ENCODE data around the gene ULK4. TPM values are rescaled to one million over a fixed set of nuclear protein-coding genes. Genes with fewer than 3 reads are reported as not detected.

The ULK4 gene
- polyA plus RNA-seq, 1 donor from 2014 or later: 5.6 TPM

DNA sequence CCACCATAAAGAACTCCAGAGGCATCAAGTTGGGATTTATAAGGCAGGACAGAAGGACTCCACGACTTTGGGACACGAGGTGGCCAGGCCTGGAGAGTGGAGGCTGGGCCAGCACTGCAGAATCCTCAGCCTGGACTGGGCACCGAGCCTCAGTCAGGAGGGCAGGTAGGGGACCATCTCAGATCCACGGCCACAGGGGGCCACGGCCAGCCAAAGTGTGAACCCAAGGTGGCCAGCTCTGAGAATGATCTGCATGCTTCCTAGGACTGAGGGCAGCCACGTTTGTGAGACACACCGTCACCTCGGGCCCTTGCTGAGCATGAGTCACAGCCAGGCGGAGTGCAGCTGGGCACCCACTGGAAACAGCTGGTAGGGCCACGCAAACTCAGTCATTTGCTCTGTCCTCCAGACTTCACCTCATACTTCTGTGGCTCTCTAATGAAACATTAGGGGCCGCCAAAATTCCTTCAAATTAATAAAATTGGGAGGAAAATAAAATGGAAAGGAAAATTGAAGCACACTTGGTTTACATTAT, 696.8 kb downstream of the ULK4 start:
- H3K4me3 Mint-ChIP-seq: no peak overlapping the region
- no peaks in the 10 kb centered on the region for H3K4me1 Mint-ChIP-seq
- peaks cover 6% of the 10 kb centered on the region for H3K36me3 Mint-ChIP-seq
- peaks cover 0 to 6% (median 3%) of the 10 kb centered on the region in 3 donors for H3K9me3 Mint-ChIP-seq
- no peak overlapping the region for H3K27ac Mint-ChIP-seq
- H3K27me3 Mint-ChIP-seq: no peaks in the 10 kb centered on the region

DNA sequence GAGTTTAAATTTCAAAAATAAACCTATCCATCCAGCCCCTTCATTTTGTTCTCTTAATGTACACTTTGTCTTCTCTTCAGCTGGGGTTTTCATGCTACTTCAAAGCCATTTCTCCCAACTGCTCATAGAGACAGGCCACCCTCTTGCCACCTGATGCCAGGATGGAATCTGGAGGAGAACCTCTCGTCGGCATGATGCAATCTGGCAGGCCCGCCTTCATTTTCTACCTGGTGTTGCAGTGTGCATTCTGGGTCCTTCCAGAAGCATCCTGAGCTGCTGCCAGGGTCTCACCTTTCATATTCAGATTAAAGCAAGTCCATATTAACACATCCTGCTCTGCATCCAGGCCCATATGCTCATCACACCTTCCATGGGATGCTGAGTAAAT, 701.8 kb downstream of the ULK4 start:
- H3K36me3 Mint-ChIP-seq: peaks cover 4% of the 10 kb centered on the region
- no peak overlapping the region for H3K4me3 Mint-ChIP-seq
- no peaks in the 10 kb centered on the region for H3K9me3 Mint-ChIP-seq
- H3K4me1 Mint-ChIP-seq: no peaks in the 10 kb centered on the region
- H3K27me3 Mint-ChIP-seq: no peaks in the 10 kb centered on the region
- H3K27ac Mint-ChIP-seq: no peak overlapping the region

GRCh38 chr3:41259449-41260062, 702.3 kb downstream of the ULK4 start:
- H3K27ac Mint-ChIP-seq: peak overlapping the region in 1 of 3 donors; percentile 32
- no peaks in the 10 kb centered on the region for H3K27me3 Mint-ChIP-seq
- H3K36me3 Mint-ChIP-seq: peaks cover 4% of the 10 kb centered on the region
- no peak overlapping the region for H3K4me3 Mint-ChIP-seq
- H3K9me3 Mint-ChIP-seq: no peaks in the 10 kb centered on the region
- H3K4me1 Mint-ChIP-seq: no peaks in the 10 kb centered on the region

GRCh38 chr3:41258239-41258800, 703.6 kb downstream of the ULK4 start:
- Mint-ChIP-seq H3K27ac (no peak overlapping the region), H3K4me1 (no peaks in the 10 kb centered on the region), H3K36me3 (peaks cover 6% of the 10 kb centered on the region), H3K27me3 (no peaks in the 10 kb centered on the region), H3K4me3 (no peak overlapping the region), H3K9me3 (no peaks in the 10 kb centered on the region)

DNA sequence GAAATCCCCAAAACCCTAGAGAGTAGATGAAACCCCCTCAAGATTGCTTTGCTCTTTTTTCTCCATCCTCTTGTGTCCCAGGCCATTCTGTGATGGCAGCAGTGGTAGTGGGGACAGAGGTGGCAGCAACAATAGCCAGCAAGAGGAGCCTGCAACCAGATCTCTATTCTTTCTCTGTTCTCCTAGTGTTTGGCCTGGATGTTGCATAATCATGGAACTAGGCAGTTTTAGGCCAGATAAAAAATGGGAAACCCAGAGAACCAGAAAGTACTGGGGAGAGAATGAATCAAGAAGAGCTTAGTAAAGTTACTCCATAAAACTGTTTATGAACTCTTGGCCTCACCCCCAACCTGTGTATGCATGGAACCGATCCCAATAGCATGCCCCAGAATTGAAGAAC, 710.3 kb downstream of the ULK4 start:
- H3K27ac Mint-ChIP-seq: no peak overlapping the region
- H3K4me1 Mint-ChIP-seq: peaks cover 0 to 5% (median 0%) of the 10 kb centered on the region in 3 donors

DNA sequence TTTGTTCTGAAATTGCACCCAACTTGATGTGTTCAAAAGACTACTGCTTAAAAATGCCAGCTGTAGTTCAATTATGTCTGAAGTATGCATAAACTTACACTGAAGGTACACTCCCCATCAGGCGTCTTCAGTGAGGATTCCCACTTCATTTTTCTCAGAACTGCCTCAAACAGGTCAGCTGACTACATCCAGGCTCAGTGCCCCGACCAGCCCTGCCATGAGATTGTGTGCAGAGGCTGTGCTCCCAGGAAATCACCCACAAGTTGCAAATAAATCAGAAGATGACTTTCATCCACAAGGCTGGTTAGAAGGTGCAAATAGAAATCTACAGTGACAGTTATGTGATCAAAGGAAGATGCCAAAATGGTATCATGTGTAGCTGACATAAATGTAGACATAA, 711.1 kb downstream of the ULK4 start:
- no peaks in the 10 kb centered on the region for H3K27me3 Mint-ChIP-seq
- peaks cover 0 to 5% (median 0%) of the 10 kb centered on the region in 3 donors for H3K4me1 Mint-ChIP-seq
- H3K36me3 Mint-ChIP-seq: peaks cover 6% of the 10 kb centered on the region
- no peak overlapping the region for H3K27ac Mint-ChIP-seq
- H3K9me3 Mint-ChIP-seq: no peaks in the 10 kb centered on the region
- H3K4me3 Mint-ChIP-seq: no peak overlapping the region

More for the DNA sequence above, 710.3 kb downstream of the ULK4 start:
- no peaks in the 10 kb centered on the region for H3K9me3 Mint-ChIP-seq
- H3K27me3 Mint-ChIP-seq: no peaks in the 10 kb centered on the region
- H3K36me3 Mint-ChIP-seq: peaks cover 6% of the 10 kb centered on the region
- no peak overlapping the region for H3K4me3 Mint-ChIP-seq

GRCh38 chr3:41249318-41249717, 712.6 kb downstream of the ULK4 start:
- Mint-ChIP-seq H3K4me3 (no peak overlapping the region), H3K4me1 (peaks cover 0 to 7% (median 3%) of the 10 kb centered on the region in 3 donors), H3K36me3 (peaks cover 11% of the 10 kb centered on the region), H3K27me3 (no peaks in the 10 kb centered on the region), H3K9me3 (no peaks in the 10 kb centered on the region), H3K27ac (no peak overlapping the region)

- Mint-ChIP-seq H3K27ac (peak overlapping the region in 1 of 3 donors; percentile 73), H3K9me3 (no peaks in the 10 kb centered on the region), H3K36me3 (peaks cover 10% of the 10 kb centered on the region), H3K4me1 (peaks cover 0 to 7% (median 3%) of the 10 kb centered on the region in 3 donors), H3K4me3 (no peak overlapping the region), H3K27me3 (no peaks in the 10 kb centered on the region)
These were observed 713.4 kb downstream of the ULK4 start for GRCh38 chr3:41248525-41248924.

- Mint-ChIP-seq H3K4me3 (no peak overlapping the region), H3K27ac (peak overlapping the region in 1 of 3 donors; percentile 2), H3K4me1 (peaks cover 0 to 7% (median 3%) of the 10 kb centered on the region in 3 donors), H3K9me3 (no peaks in the 10 kb centered on the region), H3K27me3 (no peaks in the 10 kb centered on the region), H3K36me3 (peaks cover 10% of the 10 kb centered on the region)
These were observed 714.6 kb downstream of the ULK4 start for GRCh38 chr3:41247055-41248004.

- Mint-ChIP-seq H3K36me3 (peaks cover 10% of the 10 kb centered on the region), H3K4me1 (peaks cover 0 to 3% (median 2%) of the 10 kb centered on the region in 3 donors), H3K27ac (peak overlapping the region in 1 of 3 donors; percentile 39), H3K9me3 (no peaks in the 10 kb centered on the region), H3K4me3 (no peak overlapping the region), H3K27me3 (no peaks in the 10 kb centered on the region)
These were observed 717.1 kb downstream of the ULK4 start for GRCh38 chr3:41244620-41245336.

- peaks cover 0 to 3% (median 2%) of the 10 kb centered on the region in 3 donors for H3K4me1 Mint-ChIP-seq
- H3K27ac Mint-ChIP-seq: peak overlapping the region in 2 of 3 donors; percentile 27 to 52
- H3K4me3 Mint-ChIP-seq: no peak overlapping the region
These were observed 718.7 kb downstream of the ULK4 start for GRCh38 chr3:41243183-41243582.

GRCh38 chr3:41241800-41242571, 719.9 kb downstream of the ULK4 start:
- Mint-ChIP-seq H3K36me3 (peaks cover 9% of the 10 kb centered on the region), H3K27ac (peak overlapping the region in 1 of 3 donors; percentile 39), H3K9me3 (no peaks in the 10 kb centered on the region), H3K4me3 (peak overlapping the region in 1 of 4 donors; percentile 7), H3K4me1 (peaks cover 0 to 3% (median 2%) of the 10 kb centered on the region in 3 donors), H3K27me3 (no peaks in the 10 kb centered on the region)

More at GRCh38 chr3:41243183-41243582, 718.7 kb downstream of the ULK4 start:
- H3K9me3 Mint-ChIP-seq: no peaks in the 10 kb centered on the region
- H3K36me3 Mint-ChIP-seq: peaks cover 13% of the 10 kb centered on the region
- no peaks in the 10 kb centered on the region for H3K27me3 Mint-ChIP-seq

DNA sequence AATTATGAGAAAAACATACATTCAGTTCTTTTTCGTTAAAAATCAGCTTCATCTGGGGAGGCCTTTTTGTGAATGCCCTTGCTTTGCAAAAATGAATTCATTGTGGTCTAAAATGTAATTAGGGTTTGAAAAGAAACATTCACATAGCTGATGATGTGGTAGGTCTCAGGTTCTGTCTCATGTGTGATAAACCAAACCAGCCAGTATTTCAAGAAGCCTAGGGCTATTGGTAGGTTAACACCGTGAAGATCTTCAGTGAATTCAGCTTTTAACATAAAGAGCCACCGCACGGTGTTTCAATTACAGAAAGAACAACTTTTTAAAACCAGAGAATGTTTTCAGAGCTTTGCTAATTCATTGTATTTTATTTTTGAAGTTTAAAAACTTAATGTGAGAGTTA, 720.7 kb downstream of the ULK4 start:
- Mint-ChIP-seq H3K9me3 (no peaks in the 10 kb centered on the region), H3K27me3 (no peaks in the 10 kb centered on the region), H3K4me3 (no peak overlapping the region), H3K27ac (peak overlapping the region in 1 of 3 donors; percentile 21), H3K36me3 (peaks cover 11% of the 10 kb centered on the region), H3K4me1 (peaks cover 0 to 3% (median 2%) of the 10 kb centered on the region in 3 donors)

DNA sequence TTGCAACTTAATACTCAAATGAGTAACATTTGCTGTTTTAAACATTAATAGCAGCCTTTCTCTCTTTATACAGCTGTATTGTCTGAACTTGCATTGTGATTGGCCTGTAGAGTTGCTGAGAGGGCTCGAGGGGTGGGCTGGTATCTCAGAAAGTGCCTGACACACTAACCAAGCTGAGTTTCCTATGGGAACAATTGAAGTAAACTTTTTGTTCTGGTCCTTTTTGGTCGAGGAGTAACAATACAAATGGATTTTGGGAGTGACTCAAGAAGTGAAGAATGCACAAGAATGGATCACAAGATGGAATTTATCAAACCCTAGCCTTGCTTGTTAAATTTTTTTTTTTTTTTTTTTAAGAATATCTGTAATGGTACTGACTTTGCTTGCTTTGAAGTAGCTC, 722.3 kb downstream of the ULK4 start:
- Mint-ChIP-seq H3K27ac (no peak overlapping the region), H3K36me3 (peaks cover 6% of the 10 kb centered on the region), H3K4me3 (no peak overlapping the region), H3K4me1 (no peaks in the 10 kb centered on the region), H3K9me3 (no peaks in the 10 kb centered on the region), H3K27me3 (no peaks in the 10 kb centered on the region)

Data from IgD-negative memory B cell (primary cell).